DOHH2 (cell line): ENCODE data around the gene ADGRA1.

Source experiments
- CTCF ChIP-seq: fragments of 200-600 bp; sonication (generic); IDR thresholded peaks from one replicate; pipeline ENCODE4 v1.5.1; 2014; ENCODE audit warnings: antibody characterized with exemption, mild to moderate bottlenecking, low read depth, low read length; ENCODE audit not compliant: poor library complexity, severe bottlenecking
- EZH2phosphoT487 ChIP-seq: fragments of 200-600 bp; sonication (generic); IDR thresholded peaks from 2 replicates; pipeline ENCODE4 v1.6.1; 2017; ENCODE audit warnings: borderline replicate concordance, mild to moderate bottlenecking, antibody characterized with exemption, low read length, moderate library complexity, mixed read lengths

GRCh38 chr10:133154996-133155778 is 67.5 kb downstream of the ADGRA1 start:
- TF ChIP-seq CTCF (no peak), EZH2phosphoT487 (no peak)
